GM12878 (cell line): ENCODE results near the gene MAP1LC3B. TPM values are rescaled to one million over a fixed set of nuclear protein-coding genes. Genes with fewer than 3 reads are reported as not detected.

Experiments
- ATF7 ChIP-seq: fragments of 450-650 bp; IDR thresholded peaks from 2 replicates; pipeline ENCODE4 v1.6.1; 2016; ENCODE audit warnings: low read depth, mild to moderate bottlenecking
- BHLHE40 ChIP-seq, 2 experiments: fragments of 450-650 bp in 1 of 2; IDR thresholded peaks; 2 replicates each; pipeline ENCODE4 v1.6.1; 2011 to 2017; ENCODE audit warnings: low read depth in 2 of 2, borderline replicate concordance in 1 of 2, improper control_type of control experiment in 1 of 2, low read length in 1 of 2, mild to moderate bottlenecking in 1 of 2
- DPF2 ChIP-seq: fragments of 450-650 bp; IDR thresholded peaks from 2 replicates; pipeline ENCODE4 v1.6.1; 2017; ENCODE audit warnings: mild to moderate bottlenecking
- EP300 ChIP-seq, 2 experiments: fragments of 150-350 bp in 1 of 2; IDR thresholded peaks; 2 replicates each; pipeline ENCODE4 v1.6.1; 2011 to 2012; ENCODE audit warnings: low read depth in 2 of 2, low read length in 2 of 2, borderline replicate concordance in 1 of 2, improper control_type of control experiment in 1 of 2, inconsistent platforms in 1 of 2; ENCODE audit not compliant: control insufficient read depth in 1 of 2
- ETV6 ChIP-seq, 2 experiments: fragments of 450-650 bp in 1 of 2; IDR thresholded peaks in 1 of 2; conservative IDR thresholded peaks in 1 of 2; 2 replicates each; pipeline ENCODE4 v1.6.1; 2014; ENCODE audit warnings: antibody characterized with exemption in 1 of 2, borderline replicate concordance in 1 of 2, low read depth in 1 of 2, mild to moderate bottlenecking in 1 of 2, moderate library complexity in 1 of 2
- POLR2A ChIP-seq: IDR thresholded peaks from 2 replicates; pipeline ENCODE4 v1.6.1; 2011; ENCODE audit warnings: low read depth, mild to moderate bottlenecking, low read length
- POU2F2 ChIP-seq: IDR thresholded peaks from 3 replicates; pipeline ENCODE4 v1.6.1; 2011; ENCODE audit warnings: low read depth, mild to moderate bottlenecking, low read length, borderline replicate concordance
- RCOR1 ChIP-seq: conservative IDR thresholded peaks from 2 replicates; pipeline ENCODE4 v1.6.1; 2012; ENCODE audit warnings: low read depth, low read length, improper control_type of control experiment
- SPI1 ChIP-seq: IDR thresholded peaks from 2 replicates; pipeline ENCODE4 v1.6.1; 2011; ENCODE audit warnings: low read depth, mild to moderate bottlenecking, low read length, moderate library complexity, borderline replicate concordance; ENCODE audit not compliant: insufficient read depth
- SREBF2 ChIP-seq: IDR thresholded peaks from 2 replicates; pipeline ENCODE4 v1.6.1; 2012; ENCODE audit warnings: mild to moderate bottlenecking, low read length
- STAT1 ChIP-seq: fragments of 450-650 bp; conservative IDR thresholded peaks from 2 replicates; pipeline ENCODE4 v1.6.1; 2014; ENCODE audit warnings: antibody characterized with exemption, mild to moderate bottlenecking
- STAT3 ChIP-seq: IDR thresholded peaks from 2 replicates; pipeline ENCODE4 v1.6.1; 2011; ENCODE audit warnings: low read depth, low read length, improper control_type of control experiment
- polyA plus RNA-seq, 11 experiments: library from polyadenylated mRNA; depleted of rRNA in 4 of 11; unstranded in 6 of 11; stranded (reverse) in 5 of 11; fragments of >200 nt; fragmentation: Nextera tagmentation in 4 of 11; fragmentation: Illumina TruSeq in 1 of 11; extraction: Ambion mirVana in 4 of 11; extraction: Trizol in 1 of 11; gene quantifications; 1 replicate in 1 of 11; 2 replicates in 10 of 11; pipeline versions ENCODE4 v1.2.1 to v1.2.3, GENCODE V29; 2011 to 2016; ENCODE audit warnings: inconsistent platforms in 2 of 11, missing spikeins in 2 of 11, low read depth in 1 of 11
- total RNA-seq, 4 experiments: library from RNA; depleted of rRNA in 3 of 4; stranded (reverse); fragments of >200 nt in 3 of 4; fragmentation: Illumina TruSeq in 1 of 4; extraction: Trizol in 1 of 4; gene quantifications; 2 replicates each; pipeline versions ENCODE4 v1.2.1 to v1.2.3, GENCODE V29; 2013 to 2021
- TF ChIP-seq, protein P1 (sequence below): fragments of 450-650 bp; IDR thresholded peaks from 2 replicates; pipeline ENCODE4 v1.6.1; 2017; ENCODE audit warnings: mild to moderate bottlenecking, moderate library complexity
- TF ChIP-seq, protein P2 (sequence below): fragments of 150-350 bp; IDR thresholded peaks from 2 replicates; pipeline ENCODE4 v1.6.1; 2016; ENCODE audit warnings: low read depth, low read length
- TF ChIP-seq, protein P3 (sequence below): fragments of 450-650 bp; IDR thresholded peaks from 2 replicates; pipeline ENCODE4 v1.6.1; 2017; ENCODE audit warnings: mild to moderate bottlenecking, low read depth, inconsistent platforms; ENCODE audit not compliant: poor library complexity, severe bottlenecking
- TF ChIP-seq, protein P4 (sequence below): IDR thresholded peaks from 2 replicates; pipeline ENCODE4 v1.6.1; 2011; ENCODE audit warnings: mild to moderate bottlenecking, low read depth, low read length, moderate library complexity; ENCODE audit not compliant: insufficient replicate concordance

Gene MAP1LC3B
- total and polyA plus RNA-seq, 10 of the 15 experiments (the other 5 are each of a cell fraction or from before 2014, with no cell fraction given), result 6.1 to 42.8 (median 13.7) TPM

DNA sequence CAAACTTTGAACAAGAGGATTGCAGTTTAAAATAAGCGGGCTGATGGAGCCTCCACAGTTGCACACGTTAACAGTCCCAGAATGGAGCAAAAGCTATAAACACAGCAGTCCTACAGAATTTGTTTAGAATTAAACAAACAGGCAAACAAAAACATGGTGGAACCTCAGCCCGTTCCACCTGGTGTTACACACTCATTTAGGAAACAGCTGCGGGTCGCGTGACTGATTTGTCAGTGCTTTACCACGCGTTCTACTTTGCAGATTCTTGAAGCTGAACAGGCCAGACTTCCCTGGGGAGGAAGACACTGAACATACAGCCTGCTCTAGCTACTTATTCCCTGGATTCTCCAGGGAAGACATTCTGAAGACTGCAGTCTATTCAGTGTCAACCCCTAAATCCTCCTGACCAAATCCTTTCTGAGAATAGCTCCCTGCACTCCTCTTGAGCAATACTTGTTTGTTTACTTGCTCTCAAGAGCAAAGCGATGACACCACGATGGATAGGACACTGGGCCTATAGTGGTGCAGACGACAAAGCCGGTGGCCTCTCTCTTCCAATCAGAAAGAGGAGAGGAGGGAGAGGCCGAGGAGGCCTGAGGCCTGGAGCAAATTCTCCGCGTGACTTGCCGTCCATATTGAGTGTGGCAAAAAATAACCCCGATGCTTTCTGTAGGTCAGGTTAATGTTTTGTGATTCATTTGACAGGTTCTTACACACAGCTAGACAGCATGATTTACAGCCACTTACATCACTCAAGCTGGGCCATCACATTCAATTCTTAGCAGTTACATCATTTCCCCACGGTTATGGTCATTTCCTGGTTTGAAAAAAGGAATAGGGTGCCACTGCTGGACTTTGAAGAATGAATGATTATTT, 4.0 kb upstream of the MAP1LC3B start (continued):
- TF ChIP-seq BHLHE40 (IDR thresholded peaks at IDR 0.05; ENCODE audit: borderline replicate concordance in 1 of 2, low read depth in 2 of 2, low read length in 1 of 2), result peak; percentile 97 to 98
- TF ChIP-seq POLR2A, result peak; percentile 29; the same call in 1 of the 2 replicates
- peak; percentile 70; the same call in 1 of the 2 replicates for TF ChIP-seq DPF2
- TF ChIP-seq SPI1, result 0 out of 2 replicates have a peak, but pooled peaks have one; percentile 11
- peak; percentile 42; the same call in 1 of the 2 replicates for TF ChIP-seq STAT1
- peak; percentile 31 to 72; a peak in 3 of 4 replicates for TF ChIP-seq EP300 (IDR thresholded peaks at IDR 0.05; ENCODE audit: borderline replicate concordance in 1 of 2, control insufficient read depth in 1 of 2, low read depth in 2 of 2, low read length in 2 of 2)
- TF ChIP-seq, protein P1, sequence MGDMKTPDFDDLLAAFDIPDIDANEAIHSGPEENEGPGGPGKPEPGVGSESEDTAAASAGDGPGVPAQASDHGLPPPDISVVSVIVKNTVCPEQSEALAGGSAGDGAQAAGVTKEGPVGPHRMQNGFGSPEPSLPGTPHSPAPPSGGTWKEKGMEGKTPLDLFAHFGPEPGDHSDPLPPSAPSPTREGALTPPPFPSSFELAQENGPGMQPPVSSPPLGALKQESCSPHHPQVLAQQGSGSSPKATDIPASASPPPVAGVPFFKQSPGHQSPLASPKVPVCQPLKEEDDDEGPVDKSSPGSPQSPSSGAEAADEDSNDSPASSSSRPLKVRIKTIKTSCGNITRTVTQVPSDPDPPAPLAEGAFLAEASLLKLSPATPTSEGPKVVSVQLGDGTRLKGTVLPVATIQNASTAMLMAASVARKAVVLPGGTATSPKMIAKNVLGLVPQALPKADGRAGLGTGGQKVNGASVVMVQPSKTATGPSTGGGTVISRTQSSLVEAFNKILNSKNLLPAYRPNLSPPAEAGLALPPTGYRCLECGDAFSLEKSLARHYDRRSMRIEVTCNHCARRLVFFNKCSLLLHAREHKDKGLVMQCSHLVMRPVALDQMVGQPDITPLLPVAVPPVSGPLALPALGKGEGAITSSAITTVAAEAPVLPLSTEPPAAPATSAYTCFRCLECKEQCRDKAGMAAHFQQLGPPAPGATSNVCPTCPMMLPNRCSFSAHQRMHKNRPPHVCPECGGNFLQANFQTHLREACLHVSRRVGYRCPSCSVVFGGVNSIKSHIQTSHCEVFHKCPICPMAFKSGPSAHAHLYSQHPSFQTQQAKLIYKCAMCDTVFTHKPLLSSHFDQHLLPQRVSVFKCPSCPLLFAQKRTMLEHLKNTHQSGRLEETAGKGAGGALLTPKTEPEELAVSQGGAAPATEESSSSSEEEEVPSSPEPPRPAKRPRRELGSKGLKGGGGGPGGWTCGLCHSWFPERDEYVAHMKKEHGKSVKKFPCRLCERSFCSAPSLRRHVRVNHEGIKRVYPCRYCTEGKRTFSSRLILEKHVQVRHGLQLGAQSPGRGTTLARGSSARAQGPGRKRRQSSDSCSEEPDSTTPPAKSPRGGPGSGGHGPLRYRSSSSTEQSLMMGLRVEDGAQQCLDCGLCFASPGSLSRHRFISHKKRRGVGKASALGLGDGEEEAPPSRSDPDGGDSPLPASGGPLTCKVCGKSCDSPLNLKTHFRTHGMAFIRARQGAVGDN, result peak; percentile 99
- TF ChIP-seq RCOR1, result no peak; the same call in 1 of the 2 replicates
- no peak; the same call in 1 of the 2 replicates for TF ChIP-seq STAT3
- peak; percentile 14; the same call in 1 of the 3 replicates for TF ChIP-seq POU2F2
- TF ChIP-seq SREBF2, result no peak
- TF ChIP-seq ETV6 (conservative IDR thresholded peaks at IDR 0.05 in 1 of 2, IDR thresholded peaks at IDR 0.05 in 1 of 2; ENCODE audit: borderline replicate concordance in 1 of 2, low read depth in 1 of 2), result peak in 1 of 2 experiments; percentile 32; a peak in 1 of 4 replicates
- TF ChIP-seq ATF7, result peak; percentile 99
- TF ChIP-seq, protein P2, sequence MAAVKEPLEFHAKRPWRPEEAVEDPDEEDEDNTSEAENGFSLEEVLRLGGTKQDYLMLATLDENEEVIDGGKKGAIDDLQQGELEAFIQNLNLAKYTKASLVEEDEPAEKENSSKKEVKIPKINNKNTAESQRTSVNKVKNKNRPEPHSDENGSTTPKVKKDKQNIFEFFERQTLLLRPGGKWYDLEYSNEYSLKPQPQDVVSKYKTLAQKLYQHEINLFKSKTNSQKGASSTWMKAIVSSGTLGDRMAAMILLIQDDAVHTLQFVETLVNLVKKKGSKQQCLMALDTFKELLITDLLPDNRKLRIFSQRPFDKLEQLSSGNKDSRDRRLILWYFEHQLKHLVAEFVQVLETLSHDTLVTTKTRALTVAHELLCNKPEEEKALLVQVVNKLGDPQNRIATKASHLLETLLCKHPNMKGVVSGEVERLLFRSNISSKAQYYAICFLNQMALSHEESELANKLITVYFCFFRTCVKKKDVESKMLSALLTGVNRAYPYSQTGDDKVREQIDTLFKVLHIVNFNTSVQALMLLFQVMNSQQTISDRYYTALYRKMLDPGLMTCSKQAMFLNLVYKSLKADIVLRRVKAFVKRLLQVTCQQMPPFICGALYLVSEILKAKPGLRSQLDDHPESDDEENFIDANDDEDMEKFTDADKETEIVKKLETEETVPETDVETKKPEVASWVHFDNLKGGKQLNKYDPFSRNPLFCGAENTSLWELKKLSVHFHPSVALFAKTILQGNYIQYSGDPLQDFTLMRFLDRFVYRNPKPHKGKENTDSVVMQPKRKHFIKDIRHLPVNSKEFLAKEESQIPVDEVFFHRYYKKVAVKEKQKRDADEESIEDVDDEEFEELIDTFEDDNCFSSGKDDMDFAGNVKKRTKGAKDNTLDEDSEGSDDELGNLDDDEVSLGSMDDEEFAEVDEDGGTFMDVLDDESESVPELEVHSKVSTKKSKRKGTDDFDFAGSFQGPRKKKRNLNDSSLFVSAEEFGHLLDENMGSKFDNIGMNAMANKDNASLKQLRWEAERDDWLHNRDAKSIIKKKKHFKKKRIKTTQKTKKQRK, result no peak
- TF ChIP-seq, protein P3, sequence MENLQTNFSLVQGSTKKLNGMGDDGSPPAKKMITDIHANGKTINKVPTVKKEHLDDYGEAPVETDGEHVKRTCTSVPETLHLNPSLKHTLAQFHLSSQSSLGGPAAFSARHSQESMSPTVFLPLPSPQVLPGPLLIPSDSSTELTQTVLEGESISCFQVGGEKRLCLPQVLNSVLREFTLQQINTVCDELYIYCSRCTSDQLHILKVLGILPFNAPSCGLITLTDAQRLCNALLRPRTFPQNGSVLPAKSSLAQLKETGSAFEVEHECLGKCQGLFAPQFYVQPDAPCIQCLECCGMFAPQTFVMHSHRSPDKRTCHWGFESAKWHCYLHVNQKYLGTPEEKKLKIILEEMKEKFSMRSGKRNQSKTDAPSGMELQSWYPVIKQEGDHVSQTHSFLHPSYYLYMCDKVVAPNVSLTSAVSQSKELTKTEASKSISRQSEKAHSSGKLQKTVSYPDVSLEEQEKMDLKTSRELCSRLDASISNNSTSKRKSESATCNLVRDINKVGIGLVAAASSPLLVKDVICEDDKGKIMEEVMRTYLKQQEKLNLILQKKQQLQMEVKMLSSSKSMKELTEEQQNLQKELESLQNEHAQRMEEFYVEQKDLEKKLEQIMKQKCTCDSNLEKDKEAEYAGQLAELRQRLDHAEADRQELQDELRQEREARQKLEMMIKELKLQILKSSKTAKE, result peak; percentile 76
- TF ChIP-seq, protein P4, sequence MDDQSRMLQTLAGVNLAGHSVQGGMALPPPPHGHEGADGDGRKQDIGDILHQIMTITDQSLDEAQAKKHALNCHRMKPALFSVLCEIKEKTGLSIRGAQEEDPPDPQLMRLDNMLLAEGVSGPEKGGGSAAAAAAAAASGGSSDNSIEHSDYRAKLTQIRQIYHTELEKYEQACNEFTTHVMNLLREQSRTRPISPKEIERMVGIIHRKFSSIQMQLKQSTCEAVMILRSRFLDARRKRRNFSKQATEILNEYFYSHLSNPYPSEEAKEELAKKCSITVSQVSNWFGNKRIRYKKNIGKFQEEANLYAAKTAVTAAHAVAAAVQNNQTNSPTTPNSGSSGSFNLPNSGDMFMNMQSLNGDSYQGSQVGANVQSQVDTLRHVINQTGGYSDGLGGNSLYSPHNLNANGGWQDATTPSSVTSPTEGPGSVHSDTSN, result peak; percentile 92
